ENCODE results near the gene CAMK1D.

Gene CAMK1D

DNA sequence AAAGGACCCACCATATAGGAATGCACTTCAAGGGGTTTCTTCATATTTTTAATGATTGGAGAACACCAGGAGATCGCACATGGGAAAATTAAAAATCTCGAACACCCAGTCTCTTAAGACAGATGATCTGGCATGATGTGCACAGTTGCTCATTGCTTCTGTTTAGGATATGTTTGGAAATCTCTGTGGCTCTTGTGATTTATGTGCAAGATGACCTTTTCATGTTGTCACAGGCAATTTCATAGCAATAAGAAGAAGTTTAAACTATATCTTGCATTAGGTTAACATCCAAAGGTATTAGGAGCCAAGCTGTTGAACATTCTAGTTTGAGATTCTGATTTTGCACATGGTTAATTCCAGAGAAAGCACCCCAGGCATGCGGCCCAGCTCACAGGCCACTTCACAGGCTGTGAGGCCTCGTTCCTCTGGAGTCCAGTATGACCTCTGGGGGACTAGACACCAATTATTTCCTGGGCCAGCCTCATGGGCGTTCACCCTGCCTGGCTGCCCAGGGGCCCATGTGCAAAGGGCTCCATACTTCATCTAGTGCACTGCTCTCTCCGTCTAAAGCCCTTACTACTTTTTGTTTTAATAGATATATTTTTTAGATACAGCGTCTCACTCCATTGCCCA, 28.4 kb downstream of the CAMK1D start:
- no peak for DNase-seq

- DNase-seq: no peak
Measured at GRCh38 chr10:12380999-12381398, 31.7 kb downstream of the CAMK1D start.

- no peak for DNase-seq
Measured at GRCh38 chr10:12381536-12382156, 32.3 kb downstream of the CAMK1D start.

- DNase-seq: no peak
Measured at GRCh38 chr10:12382157-12382548, 32.8 kb downstream of the CAMK1D start.

- DNase-seq: no peak
Measured at GRCh38 chr10:12382956-12383531, 33.7 kb downstream of the CAMK1D start.

GRCh38 chr10:12384906-12385305, 35.6 kb downstream of the CAMK1D start:
- no peak for DNase-seq

- no peak for DNase-seq
Measured at GRCh38 chr10:12387561-12388210, 38.3 kb downstream of the CAMK1D start.

DNA sequence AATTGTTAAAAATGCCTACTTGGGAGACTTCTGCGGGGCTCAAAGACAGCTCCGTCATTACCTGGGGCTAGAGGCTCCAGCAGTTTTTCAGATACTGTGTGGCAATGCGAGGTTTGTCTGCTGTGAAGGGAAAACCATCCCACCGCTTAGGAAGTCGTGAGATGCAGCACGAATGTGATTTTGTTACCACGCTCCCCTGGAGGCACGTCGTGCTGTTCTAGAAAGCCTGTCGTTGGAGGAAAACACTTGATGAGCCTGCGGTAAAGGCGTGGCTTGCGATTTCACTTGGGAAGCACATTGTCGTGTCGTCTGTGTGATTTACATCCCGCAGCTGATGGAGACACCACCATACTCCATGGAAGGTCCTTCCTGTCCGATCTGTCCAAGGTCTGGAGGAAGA, 39.3 kb downstream of the CAMK1D start:
- peak; percentile 11 for DNase-seq

GRCh38 chr10:12389154-12389734, 39.9 kb downstream of the CAMK1D start:
- DNase-seq: peak; percentile 59

GRCh38 chr10:12390733-12391132, 41.4 kb downstream of the CAMK1D start:
- DNase-seq: no peak

GRCh38 chr10:12391206-12391605, 41.9 kb downstream of the CAMK1D start:
- DNase-seq: no peak

GRCh38 chr10:12393831-12394230, 44.5 kb downstream of the CAMK1D start:
- DNase-seq: no peak

- no peak for DNase-seq
Measured at GRCh38 chr10:12394241-12395033, 45.1 kb downstream of the CAMK1D start.

DNA sequence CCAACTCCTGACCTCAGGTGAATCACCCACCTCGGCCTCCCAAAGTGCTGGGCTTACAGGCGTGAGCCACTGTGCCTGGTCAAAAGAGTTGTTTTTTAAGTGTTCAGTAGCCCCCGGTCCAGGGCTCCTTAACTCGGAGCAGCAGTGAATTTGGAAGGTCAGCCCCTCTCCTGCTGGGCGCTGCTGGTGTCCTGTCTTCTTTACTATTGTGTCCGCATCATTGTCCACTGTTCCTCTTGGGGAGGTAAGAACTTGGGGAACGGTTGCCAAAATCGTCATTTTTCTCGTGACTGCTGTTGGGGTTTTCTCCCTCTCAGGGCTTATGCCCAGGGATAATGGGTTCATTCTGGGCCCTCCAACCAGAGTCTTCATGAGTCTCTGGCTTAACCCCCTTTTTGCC, 46.7 kb downstream of the CAMK1D start:
- DNase-seq: no peak

- no peak for DNase-seq
Measured at GRCh38 chr10:12396567-12396966, 47.2 kb downstream of the CAMK1D start.

- no peak for DNase-seq
Measured at GRCh38 chr10:12397147-12397896, 48.0 kb downstream of the CAMK1D start.

DNA sequence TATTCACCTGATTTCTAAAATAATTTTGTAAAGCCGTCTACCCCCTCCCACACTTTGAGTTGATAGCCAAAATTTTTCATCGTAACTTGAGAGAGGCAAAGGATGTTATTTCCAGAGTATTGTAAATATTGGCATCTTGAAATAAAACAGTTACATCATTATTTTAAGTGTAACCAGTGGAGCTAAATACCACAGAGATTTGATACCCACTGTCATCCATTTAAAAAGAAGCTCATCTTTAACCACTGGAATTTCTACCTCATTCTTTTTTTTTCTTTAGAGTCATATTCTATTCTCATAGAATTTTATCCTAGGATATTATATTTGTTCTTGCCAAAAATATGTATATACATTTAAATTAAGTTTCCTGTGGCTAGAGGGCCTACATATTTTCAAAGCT, 48.6 kb downstream of the CAMK1D start:
- no peak for DNase-seq

DNA sequence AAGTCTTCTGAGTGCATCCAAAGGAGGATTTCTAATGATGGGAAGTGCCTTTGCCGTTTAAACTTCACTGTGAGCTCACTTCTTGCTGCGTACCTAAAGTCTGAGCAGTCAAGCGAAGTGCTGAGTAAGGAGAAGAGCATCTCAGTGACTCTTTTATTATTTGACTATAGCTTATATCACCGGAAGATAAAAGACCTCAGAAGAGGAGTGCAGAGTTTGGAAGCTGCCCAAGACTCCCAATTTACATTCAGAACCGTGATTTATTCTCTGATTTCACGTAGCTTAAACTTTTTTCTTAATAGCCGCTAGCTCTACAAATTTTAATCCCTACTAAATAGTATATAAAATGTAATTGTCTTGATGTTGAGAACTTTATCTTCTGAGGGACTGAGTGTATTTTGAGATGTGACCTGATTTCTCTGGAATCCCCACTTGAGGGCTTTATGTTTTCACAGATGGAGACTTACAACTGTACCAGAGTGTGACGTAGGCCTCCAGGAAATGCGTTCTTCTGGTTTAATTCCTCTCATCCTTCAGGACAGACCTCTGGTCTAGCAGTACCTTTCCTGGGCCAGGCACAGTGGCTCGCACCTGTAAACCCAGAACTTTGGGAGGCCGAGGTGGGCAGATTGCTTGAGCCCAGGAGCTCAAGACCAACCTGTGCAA, 51.1 kb downstream of the CAMK1D start:
- DNase-seq: no peak

DNA sequence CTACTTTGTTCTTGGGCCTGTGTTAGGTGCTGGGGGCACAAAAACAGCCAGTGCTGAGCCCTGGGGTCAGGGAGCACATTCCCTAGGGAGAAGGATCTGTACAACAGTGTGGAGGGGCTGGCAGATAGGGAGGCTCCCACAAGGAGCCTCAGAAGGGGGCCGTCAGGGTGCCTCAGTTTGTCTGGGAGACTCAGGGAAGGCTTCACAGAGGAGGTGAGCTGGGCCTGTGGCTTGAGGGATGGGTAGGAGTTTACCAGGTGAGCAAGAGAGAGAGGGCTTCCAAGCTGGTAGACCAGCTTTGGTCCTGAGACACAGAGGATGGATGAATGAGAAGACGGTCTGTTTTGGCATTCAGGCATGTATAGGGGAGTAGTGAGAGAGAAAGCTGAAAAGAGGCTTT, 52.1 kb downstream of the CAMK1D start:
- no peak for DNase-seq

DNA sequence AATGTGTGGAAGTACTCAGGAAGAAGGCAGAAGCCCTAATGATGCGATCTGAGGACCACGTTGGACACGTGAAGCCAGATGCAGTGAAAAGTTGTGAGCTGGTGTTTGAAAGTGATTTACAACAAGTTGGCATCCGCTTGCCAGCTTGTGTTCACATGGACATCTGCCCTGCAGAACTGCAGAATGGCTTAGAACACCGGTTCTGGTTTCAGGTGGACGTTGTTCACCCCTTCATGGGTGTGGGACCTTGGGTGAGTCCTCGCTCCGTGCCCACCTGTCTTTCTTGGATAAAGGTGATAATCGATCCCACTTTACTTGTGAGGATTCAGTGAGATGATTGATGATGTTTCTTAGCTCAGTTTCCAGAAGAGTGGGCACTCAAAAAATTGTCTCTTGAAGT, 53.8 kb downstream of the CAMK1D start:
- no peak for DNase-seq

Measured in NCI-H510A treated with DMSO at 0.1 percent for 48 hours (cell line).